Ishikawa (cell line): ENCODE results near the gene CROCC2.

Experiments used
- EGR1 ChIP-seq: IDR thresholded peaks from 2 replicates; pipeline ENCODE4 v1.6.1; 2012
- EP300 ChIP-seq: IDR thresholded peaks from 2 replicates; pipeline ENCODE4 v1.6.1; 2012; ENCODE audit warnings: borderline replicate concordance

DNA sequence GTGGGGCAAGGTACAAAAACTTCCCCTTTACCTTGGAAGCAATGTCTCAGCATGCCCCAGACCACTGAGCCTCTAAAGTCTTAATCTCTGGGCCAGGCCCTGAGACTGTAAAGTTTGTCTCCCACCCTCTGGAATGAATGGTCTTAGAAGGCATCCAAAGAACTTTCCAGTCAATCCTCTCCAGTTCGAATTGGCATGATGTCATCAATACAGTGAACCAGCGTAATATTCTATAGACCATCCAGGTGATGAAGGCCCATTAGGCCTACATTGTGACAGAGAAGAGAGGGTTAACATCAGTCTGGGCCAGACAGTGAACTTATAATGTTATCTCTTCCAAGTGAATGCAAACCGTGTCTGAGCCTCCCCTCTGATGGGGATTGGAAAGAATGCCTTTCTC lies 21.4 kb upstream of the CROCC2 start:
- TF ChIP-seq EGR1: no peak
- no peak for TF ChIP-seq EP300
